GM23338 (cell line): ENCODE data around the gene ZNF689.
"Not testable (repeated sequence)": the region's sequence is repeated elsewhere in the genome, so short reads cannot be mapped to it uniquely, and the experiment has no call there.

Experiments
- CREB1 ChIP-seq: fragments of 250-450 bp; sonication (Bioruptor Pico); IDR thresholded peaks from 2 replicates; pipeline ENCODE4 v1.5.0; 2020; ENCODE audit warnings: low read depth, mild to moderate bottlenecking, moderate library complexity
- CTCF ChIP-seq, 2 experiments: fragments of 200-600 bp in 1 of 2; sonication (generic) in 1 of 2; conservative IDR thresholded peaks; 2 replicates each; pipeline versions ENCODE4 v1.5.1 to v1.6.1; 2016 to 2017; ENCODE audit warnings: antibody characterized with exemption in 2 of 2, low read depth in 2 of 2, mild to moderate bottlenecking in 2 of 2, moderate library complexity in 1 of 2
- EZH2 ChIP-seq: fragments of 200-600 bp; sonication (generic); IDR thresholded peaks from one replicate; pipeline ENCODE4 v1.8.0; 2017; ENCODE audit warnings: antibody characterized with exemption, mild to moderate bottlenecking, low read depth; ENCODE audit not compliant: unreplicated experiment
- EZH2phosphoT487 ChIP-seq: fragments of 200-600 bp; sonication (generic); IDR thresholded peaks from one replicate; pipeline ENCODE4 v1.8.1; 2018; ENCODE audit warnings: antibody characterized with exemption; ENCODE audit not compliant: unreplicated experiment
- JUNB ChIP-seq: IDR thresholded peaks from one replicate; pipeline ENCODE4 v1.6.1; 2016; ENCODE audit warnings: antibody characterized with exemption; ENCODE audit not compliant: unreplicated experiment
- NANOG ChIP-seq: IDR thresholded peaks from 2 replicates; pipeline ENCODE4 v1.6.1; 2016; ENCODE audit warnings: antibody characterized with exemption, borderline replicate concordance
- POLR2AphosphoS5 ChIP-seq: IDR thresholded peaks from 2 replicates; pipeline ENCODE4 v1.6.1; 2016; ENCODE audit warnings: antibody characterized with exemption, low read depth
- STAT1 ChIP-seq: IDR thresholded peaks from one replicate; pipeline ENCODE4 v1.6.1; 2016; ENCODE audit warnings: antibody characterized with exemption; ENCODE audit not compliant: unreplicated experiment
- ZNF331 ChIP-seq: fragments of 250-450 bp; sonication (Bioruptor Pico); IDR thresholded peaks from 2 replicates; pipeline ENCODE4 v1.5.0; 2020; ENCODE audit warnings: low read depth, mild to moderate bottlenecking, moderate library complexity
- TF ChIP-seq, protein P1 (sequence below): IDR thresholded peaks from one replicate; pipeline ENCODE4 v1.6.1; 2018; ENCODE audit warnings: antibody characterized with exemption; ENCODE audit not compliant: unreplicated experiment

GRCh38 chr16:30632454-30632853 lies 22.3 kb upstream of the ZNF689 start:
- TF ChIP-seq CTCF (conservative IDR thresholded peaks at IDR 0.05; ENCODE audit: low read depth in 2 of 2); EZH2phosphoT487; JUNB; POLR2AphosphoS5; EZH2; ZNF331 (CRISPR knock-in tag); STAT1; NANOG; CREB1 (CRISPR knock-in tag): not testable (repeated sequence)
- TF ChIP-seq, protein P1, sequence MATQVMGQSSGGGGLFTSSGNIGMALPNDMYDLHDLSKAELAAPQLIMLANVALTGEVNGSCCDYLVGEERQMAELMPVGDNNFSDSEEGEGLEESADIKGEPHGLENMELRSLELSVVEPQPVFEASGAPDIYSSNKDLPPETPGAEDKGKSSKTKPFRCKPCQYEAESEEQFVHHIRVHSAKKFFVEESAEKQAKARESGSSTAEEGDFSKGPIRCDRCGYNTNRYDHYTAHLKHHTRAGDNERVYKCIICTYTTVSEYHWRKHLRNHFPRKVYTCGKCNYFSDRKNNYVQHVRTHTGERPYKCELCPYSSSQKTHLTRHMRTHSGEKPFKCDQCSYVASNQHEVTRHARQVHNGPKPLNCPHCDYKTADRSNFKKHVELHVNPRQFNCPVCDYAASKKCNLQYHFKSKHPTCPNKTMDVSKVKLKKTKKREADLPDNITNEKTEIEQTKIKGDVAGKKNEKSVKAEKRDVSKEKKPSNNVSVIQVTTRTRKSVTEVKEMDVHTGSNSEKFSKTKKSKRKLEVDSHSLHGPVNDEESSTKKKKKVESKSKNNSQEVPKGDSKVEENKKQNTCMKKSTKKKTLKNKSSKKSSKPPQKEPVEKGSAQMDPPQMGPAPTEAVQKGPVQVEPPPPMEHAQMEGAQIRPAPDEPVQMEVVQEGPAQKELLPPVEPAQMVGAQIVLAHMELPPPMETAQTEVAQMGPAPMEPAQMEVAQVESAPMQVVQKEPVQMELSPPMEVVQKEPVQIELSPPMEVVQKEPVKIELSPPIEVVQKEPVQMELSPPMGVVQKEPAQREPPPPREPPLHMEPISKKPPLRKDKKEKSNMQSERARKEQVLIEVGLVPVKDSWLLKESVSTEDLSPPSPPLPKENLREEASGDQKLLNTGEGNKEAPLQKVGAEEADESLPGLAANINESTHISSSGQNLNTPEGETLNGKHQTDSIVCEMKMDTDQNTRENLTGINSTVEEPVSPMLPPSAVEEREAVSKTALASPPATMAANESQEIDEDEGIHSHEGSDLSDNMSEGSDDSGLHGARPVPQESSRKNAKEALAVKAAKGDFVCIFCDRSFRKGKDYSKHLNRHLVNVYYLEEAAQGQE: not testable (repeated sequence)
